OCI-LY1 (cell line): ENCODE results near the gene AATK.

Experiments used
- H2AFZ ChIP-seq: fragments of 200-600 bp; sonication (generic), shearing (Covaris generic); 2 replicates; pipeline ENCODE4 v1.6.0; 2014; ENCODE audit warnings: antibody characterized with exemption, mild to moderate bottlenecking, low read length
- H3F3A ChIP-seq: fragments of 200-600 bp; sonication (generic), shearing (Covaris generic); 2 replicates; pipeline ENCODE4 v1.6.0; 2014; ENCODE audit warnings: mild to moderate bottlenecking, antibody characterized with exemption, low read length, moderate library complexity; ENCODE audit not compliant: insufficient read depth
- H3K27ac ChIP-seq: fragments of 200-600 bp; sonication (generic); 2 replicates; pipeline ENCODE4 v1.5.1; 2014; ENCODE audit warnings: low read length, mixed run types, mild to moderate bottlenecking, low read depth; ENCODE audit not compliant: poor library complexity, severe bottlenecking
- H3K27me3 ChIP-seq: fragments of 200-600 bp; sonication (generic); 2 replicates; pipeline ENCODE4 v1.6.0; 2014; ENCODE audit warnings: antibody characterized with exemption, mild to moderate bottlenecking, low read length, moderate library complexity; ENCODE audit not compliant: insufficient read depth
- H3K36me3 ChIP-seq: fragments of 200-600 bp; sonication (generic); 2 replicates; pipeline ENCODE4 v1.6.1; 2014; ENCODE audit warnings: mild to moderate bottlenecking, antibody characterized with exemption, low read length, moderate library complexity, mixed read lengths; ENCODE audit not compliant: insufficient read depth
- H3K4me1 ChIP-seq: fragments of 200-600 bp; sonication (generic); 2 replicates; pipeline ENCODE4 v1.5.1; 2014; ENCODE audit warnings: mild to moderate bottlenecking, low read length, moderate library complexity; ENCODE audit not compliant: insufficient read depth, severe bottlenecking
- H3K4me2 ChIP-seq: fragments of 200-600 bp; sonication (generic), shearing (Covaris generic); 2 replicates; pipeline ENCODE4 v1.6.1; 2014; ENCODE audit warnings: low read length
- H3K4me3 ChIP-seq: fragments of 200-600 bp; sonication (generic); 2 replicates; pipeline ENCODE4 v1.5.1; 2014; ENCODE audit warnings: low read length, low read depth, mild to moderate bottlenecking, mixed read lengths; ENCODE audit not compliant: poor library complexity, severe bottlenecking
- H3K79me2 ChIP-seq: fragments of 200-600 bp; shearing (Covaris generic); 2 replicates; pipeline ENCODE4 v1.6.1; 2016; ENCODE audit warnings: mixed run types, low read length, mixed read lengths; ENCODE audit not compliant: insufficient read depth
- H3K9ac ChIP-seq: fragments of 200-600 bp; sonication (generic), shearing (Covaris generic); 2 replicates; pipeline ENCODE4 v1.6.1; 2014; ENCODE audit warnings: mild to moderate bottlenecking, low read length, mixed read lengths
- H3K9me2 ChIP-seq: fragments of 200-600 bp; sonication (generic), shearing (Covaris generic); 2 replicates; pipeline ENCODE4 v1.6.1; 2014; ENCODE audit warnings: low read depth, mild to moderate bottlenecking, low read length, mixed read lengths
- H3K9me3 ChIP-seq: fragments of 200-600 bp; shearing (Covaris generic); 2 replicates; pipeline ENCODE4 v1.6.1; 2014; ENCODE audit warnings: low read length, mixed read lengths
- H4K20me1 ChIP-seq: fragments of 200-600 bp; sonication (generic), shearing (Covaris generic); 2 replicates; pipeline ENCODE4 v1.6.0; 2016; ENCODE audit warnings: mild to moderate bottlenecking, low read length; ENCODE audit not compliant: insufficient read depth
- EZH2 ChIP-seq: fragments of 200-600 bp; sonication (generic), shearing (Covaris generic); IDR thresholded peaks from 2 replicates; pipeline ENCODE4 v1.8.0; 2017; ENCODE audit warnings: borderline replicate concordance, mixed run types, mild to moderate bottlenecking, antibody characterized with exemption, low read length, moderate library complexity, mixed read lengths
- TF ChIP-seq, protein P1 (sequence below): fragments of 200-600 bp; sonication (generic), shearing (Covaris generic); IDR thresholded peaks from 2 replicates; pipeline ENCODE4 v1.5.1; 2017; ENCODE audit warnings: mild to moderate bottlenecking, antibody characterized with exemption, low read length, moderate library complexity, mixed read lengths

The AATK gene

DNA sequence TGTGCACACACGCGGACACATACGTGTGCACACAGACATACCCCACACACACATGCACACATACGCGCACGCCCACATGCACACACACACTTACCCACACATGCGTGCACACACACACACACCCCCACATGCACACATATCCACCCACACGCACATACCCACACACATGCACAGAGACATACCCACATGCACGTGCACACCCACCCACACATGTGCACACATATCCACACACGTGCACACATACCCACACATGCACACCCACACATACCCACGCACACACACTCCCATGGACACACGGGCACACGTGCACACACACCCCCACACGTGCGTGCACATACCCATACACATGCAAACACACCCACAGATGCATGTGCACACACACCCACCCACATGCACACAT, 27.9 kb downstream of the AATK start:
- Histone ChIP-seq H3K27ac (no peak overlapping the region), H3K9me2 (no peaks in the 10 kb centered on the region), H3K27me3 (no peaks in the 10 kb centered on the region), H3K4me3 (no peak overlapping the region), H3K9me3 (no peaks in the 10 kb centered on the region), H3K79me2 (no peaks in the 10 kb centered on the region), H2AFZ (no peak overlapping the region), H3K4me1 (no peaks in the 10 kb centered on the region), H3K9ac (no peak overlapping the region), H3K4me2 (no peak overlapping the region), H3K36me3 (no peaks in the 10 kb centered on the region), H3F3A (no peaks in the 10 kb centered on the region), H4K20me1 (no peaks in the 10 kb centered on the region)
- TF ChIP-seq, protein P1, sequence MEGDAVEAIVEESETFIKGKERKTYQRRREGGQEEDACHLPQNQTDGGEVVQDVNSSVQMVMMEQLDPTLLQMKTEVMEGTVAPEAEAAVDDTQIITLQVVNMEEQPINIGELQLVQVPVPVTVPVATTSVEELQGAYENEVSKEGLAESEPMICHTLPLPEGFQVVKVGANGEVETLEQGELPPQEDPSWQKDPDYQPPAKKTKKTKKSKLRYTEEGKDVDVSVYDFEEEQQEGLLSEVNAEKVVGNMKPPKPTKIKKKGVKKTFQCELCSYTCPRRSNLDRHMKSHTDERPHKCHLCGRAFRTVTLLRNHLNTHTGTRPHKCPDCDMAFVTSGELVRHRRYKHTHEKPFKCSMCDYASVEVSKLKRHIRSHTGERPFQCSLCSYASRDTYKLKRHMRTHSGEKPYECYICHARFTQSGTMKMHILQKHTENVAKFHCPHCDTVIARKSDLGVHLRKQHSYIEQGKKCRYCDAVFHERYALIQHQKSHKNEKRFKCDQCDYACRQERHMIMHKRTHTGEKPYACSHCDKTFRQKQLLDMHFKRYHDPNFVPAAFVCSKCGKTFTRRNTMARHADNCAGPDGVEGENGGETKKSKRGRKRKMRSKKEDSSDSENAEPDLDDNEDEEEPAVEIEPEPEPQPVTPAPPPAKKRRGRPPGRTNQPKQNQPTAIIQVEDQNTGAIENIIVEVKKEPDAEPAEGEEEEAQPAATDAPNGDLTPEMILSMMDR = no peak

- Histone ChIP-seq H3K9me2 (no peaks in the 10 kb centered on the region), H3K4me3 (no peak overlapping the region), H3K9ac (no peak overlapping the region), H3K4me1 (no peaks in the 10 kb centered on the region), H3K36me3 (no peaks in the 10 kb centered on the region), H4K20me1 (no peaks in the 10 kb centered on the region), H2AFZ (no peak overlapping the region), H3K4me2 (no peak overlapping the region), H3F3A (no peaks in the 10 kb centered on the region), H3K79me2 (no peaks in the 10 kb centered on the region), H3K27ac (no peak overlapping the region), H3K27me3 (no peaks in the 10 kb centered on the region), H3K9me3 (no peaks in the 10 kb centered on the region)
- TF ChIP-seq EZH2 = no peak
- TF ChIP-seq, protein P1 = no peak
Observed at GRCh38 chr17:81137248-81137647, 28.8 kb downstream of the AATK start.

DNA sequence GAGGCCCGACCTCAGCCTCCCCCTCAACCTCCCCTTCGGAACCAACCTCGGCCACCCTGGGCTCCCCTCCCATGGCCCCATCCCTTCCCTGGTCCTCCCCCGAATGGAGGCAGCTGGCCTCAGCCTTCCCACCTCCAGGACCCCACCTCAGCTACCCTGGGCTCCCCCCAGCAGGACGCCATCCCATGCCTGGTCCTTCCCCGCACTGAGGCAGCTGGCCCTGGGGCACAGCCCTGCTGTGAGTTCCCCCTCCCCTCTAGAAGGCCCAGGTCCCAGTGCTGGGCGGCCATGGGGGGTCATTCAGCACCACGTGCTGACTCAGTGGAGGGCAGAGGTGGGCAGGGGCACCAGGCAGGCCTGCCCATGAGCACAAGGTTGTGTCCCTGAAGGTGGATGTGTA, 29.7 kb downstream of the AATK start:
- Histone ChIP-seq H3K36me3 (no peaks in the 10 kb centered on the region), H3K79me2 (no peaks in the 10 kb centered on the region), H3K9me2 (no peaks in the 10 kb centered on the region), H3K27me3 (no peaks in the 10 kb centered on the region), H3K4me3 (no peak overlapping the region), H3K9me3 (no peaks in the 10 kb centered on the region), H4K20me1 (no peaks in the 10 kb centered on the region), H3K4me1 (no peaks in the 10 kb centered on the region), H3K27ac (no peak overlapping the region), H2AFZ (no peak overlapping the region), H3K9ac (no peak overlapping the region), H3K4me2 (no peak overlapping the region), H3F3A (no peaks in the 10 kb centered on the region)
- TF ChIP-seq, protein P1 = no peak
- TF ChIP-seq EZH2 = no peak
